H1 (cell line): ENCODE measurements around the gene TBX6. TPM values are rescaled to one million over a fixed set of nuclear protein-coding genes. Genes with fewer than 3 reads are reported as not detected.

ENCODE experiments used
- BACH1 ChIP-seq: IDR thresholded peaks from 2 replicates; pipeline ENCODE4 v1.6.1; 2012; ENCODE audit warnings: low read length, improper control_type of control experiment
- BRCA1 ChIP-seq: IDR thresholded peaks from 2 replicates; pipeline ENCODE4 v1.6.1; 2012; ENCODE audit warnings: low read depth, low read length, improper control_type of control experiment
- EGR1 ChIP-seq: IDR thresholded peaks from 2 replicates; pipeline ENCODE4 v1.6.1; 2011; ENCODE audit warnings: low read depth, low read length, borderline replicate concordance
- JUND ChIP-seq: IDR thresholded peaks from 2 replicates; pipeline ENCODE4 v1.6.1; 2011; ENCODE audit warnings: mild to moderate bottlenecking, improper control_type of control experiment, low read length
- KDM1A ChIP-seq: fragments of 200-600, 300-600 bp; sonication (generic); IDR thresholded peaks from 2 replicates; pipeline ENCODE4 v1.7.1; 2016; ENCODE audit warnings: mild to moderate bottlenecking, low read length, borderline replicate concordance
- PHF8 ChIP-seq: fragments of 200-600 bp; sonication (generic); conservative IDR thresholded peaks from 2 replicates; pipeline ENCODE4 v1.7.1; 2012; ENCODE audit warnings: low read depth, mild to moderate bottlenecking, inconsistent platforms, low read length, moderate library complexity
- POLR2A ChIP-seq, 2 experiments: IDR thresholded peaks; 1 replicate in 1 of 2; 2 replicates in 1 of 2; pipeline ENCODE4 v1.6.1; 2011; ENCODE audit warnings: low read depth in 2 of 2, low read length in 2 of 2, mild to moderate bottlenecking in 2 of 2; ENCODE audit errors: control extremely low read depth in 1 of 2
- POLR2AphosphoS5 ChIP-seq: IDR thresholded peaks from 2 replicates; pipeline ENCODE4 v1.6.1; 2011; ENCODE audit warnings: low read depth, low read length
- SIN3A ChIP-seq, 2 experiments: IDR thresholded peaks in 1 of 2; conservative IDR thresholded peaks in 1 of 2; 2 replicates each; pipeline ENCODE4 v1.6.1; 2011 to 2012; ENCODE audit warnings: low read length in 2 of 2, improper control_type of control experiment in 1 of 2, low read depth in 1 of 2, mild to moderate bottlenecking in 1 of 2
- SP4 ChIP-seq: IDR thresholded peaks from 2 replicates; pipeline ENCODE4 v1.6.1; 2012; ENCODE audit warnings: low read length, inconsistent platforms
- SRF ChIP-seq: IDR thresholded peaks from 2 replicates; pipeline ENCODE4 v1.6.1; 2011; ENCODE audit warnings: mild to moderate bottlenecking, low read depth, low read length, moderate library complexity
- SUZ12 ChIP-seq: fragments of 200-600 bp; sonication (generic); IDR thresholded peaks from 2 replicates; pipeline ENCODE4 v1.6.1; 2012; ENCODE audit warnings: mild to moderate bottlenecking, inconsistent platforms, low read length, moderate library complexity, mixed read lengths
- TAF1 ChIP-seq: IDR thresholded peaks from 2 replicates; pipeline ENCODE4 v1.6.1; 2011; ENCODE audit warnings: mild to moderate bottlenecking, low read depth, low read length
- TAF7 ChIP-seq: optimal IDR thresholded peaks from 2 replicates; pipeline ENCODE3; 2011; ENCODE audit warnings: low read depth, mild to moderate bottlenecking, inconsistent platforms, low read length, moderate library complexity, borderline replicate concordance
- polyA plus RNA-seq, 7 experiments: library from polyadenylated mRNA; depleted of rRNA in 3 of 7; stranded (reverse) in 5 of 7; unstranded in 2 of 7; fragments of >200 nt in 5 of 7; fragments of 200-250 nt in 2 of 7; gene quantifications; 1 replicate in 5 of 7; 2 replicates in 1 of 7; 4 replicates in 1 of 7; pipeline versions ENCODE4 v1.2.1 to v1.2.3, GENCODE V29; 2011 to 2013; ENCODE audit warnings: missing spikeins in 2 of 7, mixed read lengths in 2 of 7
- total RNA-seq: library from RNA; stranded (reverse); fragmentation: NEBNext Ultra II Directional; extraction: Animal tissue kit (Norgen Biotek cat#: 25700); gene quantifications from 2 replicates; pipeline ENCODE4 v1.2.1, GENCODE V29; 2021
- TF ChIP-seq, protein P1 (sequence below): IDR thresholded peaks from 2 replicates; pipeline ENCODE4 v1.6.1; 2011; ENCODE audit warnings: low read length, improper control_type of control experiment

Gene TBX6
- total and polyA plus RNA-seq, 2 of the 8 experiments (the other 6 are each of a cell fraction or from before 2014, with no cell fraction given) = 2.2 to 2.8 TPM

GRCh38 chr16:30065943-30066760 is 25.6 kb downstream of the TBX6 start (continued):
- TF ChIP-seq SIN3A (conservative IDR thresholded peaks at IDR 0.05 in 1 of 2, IDR thresholded peaks at IDR 0.05 in 1 of 2; ENCODE audit: low read depth in 1 of 2, low read length in 2 of 2) = 0 out of 4 replicates have a peak, but pooled peaks of 1 of the 2 experiments have one; percentile 15
- TF ChIP-seq KDM1A = no peak
- no peak for TF ChIP-seq BRCA1
- 0 out of 2 replicates have a peak, but pooled peaks have one; percentile 9 for TF ChIP-seq POLR2AphosphoS5
- TF ChIP-seq SRF = no peak
- TF ChIP-seq SP4 = no peak
- TF ChIP-seq JUND = no peak
- TF ChIP-seq SUZ12 = no peak
- TF ChIP-seq PHF8 = 0 out of 2 replicates have a peak, but pooled peaks have one; percentile 10
- no peak for TF ChIP-seq TAF1
- TF ChIP-seq EGR1 = no peak
- TF ChIP-seq POLR2A (IDR thresholded peaks at IDR 0.05; ENCODE audit: control extremely low read depth in 1 of 2, low read depth in 2 of 2, low read length in 2 of 2) = no peak
- peak; percentile 85 for TF ChIP-seq BACH1
- peak; percentile 23 for TF ChIP-seq TAF7
- TF ChIP-seq, protein P1, sequence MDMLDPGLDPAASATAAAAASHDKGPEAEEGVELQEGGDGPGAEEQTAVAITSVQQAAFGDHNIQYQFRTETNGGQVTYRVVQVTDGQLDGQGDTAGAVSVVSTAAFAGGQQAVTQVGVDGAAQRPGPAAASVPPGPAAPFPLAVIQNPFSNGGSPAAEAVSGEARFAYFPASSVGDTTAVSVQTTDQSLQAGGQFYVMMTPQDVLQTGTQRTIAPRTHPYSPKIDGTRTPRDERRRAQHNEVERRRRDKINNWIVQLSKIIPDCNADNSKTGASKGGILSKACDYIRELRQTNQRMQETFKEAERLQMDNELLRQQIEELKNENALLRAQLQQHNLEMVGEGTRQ = no peak
